Activated CD8-positive, alpha-beta memory T cell treated with anti-CD3 and anti-CD28 coated beads, Interleukin-2, amount 50 U/mL, for 4 hours (primary cell): Measurements from ENCODE around the gene C2CD2L.
"Not testable (repeated sequence)": the region's sequence is repeated elsewhere in the genome, so short reads cannot be mapped to it uniquely, and the experiment has no call there.

ENCODE experiments used
- DNase-seq: peaks from one replicate; pipeline ENCODE4 v3.0.0-alpha.2; 2020

C2CD2L gene

GRCh38 chr11:119106564-119107537 is at the start of gene C2CD2L:
C2CD2L (plus strand) TSS chr11:119107344; CDS start chr11:119107742, 398 bp downstream.
- DNase-seq, result peak; percentile 87

GRCh38 chr11:119059128-119059527 is 48.0 kb upstream of the C2CD2L start:
- not testable (repeated sequence) for DNase-seq

- no peak for DNase-seq
Observed at GRCh38 chr11:119061256-119061655, 45.9 kb upstream of the C2CD2L start.

DNA sequence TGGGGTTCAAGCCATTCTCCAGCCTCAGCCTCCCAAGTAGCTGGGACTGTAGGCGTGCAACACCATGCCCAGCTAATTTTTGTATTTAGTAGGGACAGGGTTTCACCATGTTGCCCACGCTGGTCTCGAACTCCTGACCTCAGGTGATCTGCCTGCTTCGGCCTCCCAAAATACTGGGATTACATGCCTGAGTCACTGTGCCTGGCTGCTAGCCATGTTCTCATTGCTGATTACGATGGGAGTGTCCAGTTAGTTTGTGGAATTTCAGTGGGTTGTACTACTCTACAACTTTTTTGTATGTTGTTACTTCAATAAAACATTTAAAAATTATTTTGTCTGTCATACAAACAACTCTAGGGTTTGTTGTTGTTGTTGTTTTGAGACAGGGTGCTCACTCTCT is 44.4 kb upstream of the C2CD2L start:
- no peak for DNase-seq

GRCh38 chr11:119065369-119065768 is 41.8 kb upstream of the C2CD2L start:
- peak; percentile 34 for DNase-seq

DNA sequence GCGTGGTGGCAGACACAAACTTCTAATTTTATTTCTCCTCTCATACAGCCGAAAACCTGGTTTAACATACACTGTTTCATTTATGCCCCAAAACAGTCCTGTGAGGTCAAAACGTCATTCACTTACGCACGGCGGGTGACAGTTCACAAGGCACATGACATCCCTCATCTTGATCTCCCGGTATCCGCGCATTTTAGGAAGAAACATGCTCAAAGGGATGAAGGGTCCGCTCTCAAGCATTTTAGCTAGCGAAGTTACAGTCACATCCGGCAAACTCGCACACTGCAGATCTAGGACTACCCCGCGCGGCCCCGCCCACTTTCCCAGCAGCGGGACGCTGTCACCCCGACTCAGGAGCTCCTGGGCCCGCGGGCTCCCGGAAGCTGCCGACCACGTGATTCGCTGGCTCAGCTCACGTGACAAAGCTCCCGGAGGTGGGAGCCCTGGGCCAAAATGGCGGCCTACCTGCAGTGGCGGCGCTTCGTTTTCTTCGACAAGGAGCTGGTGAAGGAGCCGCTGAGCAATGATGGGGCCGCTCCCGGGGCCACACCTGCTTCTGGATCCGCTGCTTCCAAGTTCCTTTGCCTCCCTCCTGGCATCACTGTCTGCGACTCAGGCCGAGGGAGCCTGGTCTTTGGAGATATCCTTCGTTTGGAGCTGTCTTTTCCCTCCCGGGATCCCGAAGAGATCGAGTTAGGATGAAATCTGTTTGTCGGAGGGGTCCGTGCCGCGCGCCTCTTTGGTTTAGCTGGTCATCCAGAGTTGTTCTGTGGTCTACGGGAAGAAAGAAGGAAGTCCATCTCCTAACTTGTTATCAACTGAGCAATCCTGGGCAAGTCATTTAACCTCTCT is 39.5 kb upstream of the C2CD2L start, which contains the start of gene VPS11:
Gene VPS11 (plus strand): TSS at position 448 of the 852 bp plus-strand sequence. CDS start 6 bp downstream, at position 454.
- DNase-seq, result peak; percentile 98

GRCh38 chr11:119077839-119078238 is 29.3 kb upstream of the C2CD2L start:
- no peak for DNase-seq

DNA sequence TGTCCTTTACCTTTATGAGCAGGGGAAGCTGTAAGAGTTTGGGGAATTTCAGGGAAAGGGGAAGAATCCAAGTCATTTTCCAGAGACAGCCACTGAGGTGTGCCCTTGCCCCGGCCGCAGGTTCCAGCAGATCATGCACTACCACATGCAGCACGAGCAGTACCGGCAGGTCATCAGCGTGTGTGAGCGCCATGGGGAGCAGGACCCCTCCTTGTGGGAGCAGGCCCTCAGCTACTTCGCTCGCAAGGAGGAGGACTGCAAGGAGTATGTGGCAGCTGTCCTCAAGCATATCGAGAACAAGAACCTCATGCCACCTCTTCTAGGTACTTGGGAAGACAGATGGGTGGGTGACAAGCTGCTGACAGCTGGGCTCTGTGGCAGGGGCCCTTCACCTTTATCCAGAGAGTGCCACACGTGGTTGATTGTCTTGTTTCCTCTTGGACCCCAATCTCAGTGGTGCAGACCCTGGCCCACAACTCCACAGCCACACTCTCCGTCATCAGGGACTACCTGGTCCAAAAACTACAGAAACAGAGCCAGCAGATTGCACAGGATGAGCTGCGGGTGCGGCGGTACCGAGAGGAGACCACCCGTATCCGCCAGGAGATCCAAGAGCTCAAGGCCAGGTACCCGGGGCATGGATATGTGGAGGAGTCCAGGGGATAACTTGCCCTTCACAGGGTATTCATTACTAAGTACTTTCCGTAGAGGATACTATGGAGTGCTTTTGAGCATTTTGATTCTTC is 28.3 kb upstream of the C2CD2L start:
- DNase-seq, result no peak

GRCh38 chr11:119081682-119082260 is 25.4 kb upstream of the C2CD2L start:
- no peak for DNase-seq

GRCh38 chr11:119084663-119085436 is 22.3 kb upstream of the C2CD2L start, which contains the start of gene HMBS:
HMBS (plus strand) TSS chr11:119084881; CDS start chr11:119085034, 153 bp downstream.
- peak; percentile 91 for DNase-seq

- DNase-seq, result peak; percentile 57
Observed at GRCh38 chr11:119085437-119085847, 21.7 kb upstream of the C2CD2L start.

DNA sequence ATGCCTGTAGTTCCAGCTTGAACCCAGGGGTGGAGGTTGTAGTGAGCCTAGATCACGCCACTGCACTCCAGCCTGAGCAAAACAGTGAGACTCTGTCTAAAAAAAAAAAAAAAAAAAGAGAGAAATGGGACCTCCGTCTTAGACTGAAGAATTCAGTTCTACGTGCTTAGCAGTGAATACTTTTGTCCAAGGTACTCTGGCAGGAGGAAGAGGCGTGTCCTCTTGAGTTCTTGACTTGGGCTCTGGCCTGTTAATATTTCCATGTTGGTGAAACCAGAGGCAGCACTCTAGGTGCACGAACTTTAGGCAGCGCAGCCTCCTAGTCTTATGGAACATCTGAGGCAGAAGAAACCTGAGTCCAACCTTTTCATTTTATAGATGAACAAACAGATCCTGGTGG is 20.0 kb upstream of the C2CD2L start:
- no peak for DNase-seq

DNA sequence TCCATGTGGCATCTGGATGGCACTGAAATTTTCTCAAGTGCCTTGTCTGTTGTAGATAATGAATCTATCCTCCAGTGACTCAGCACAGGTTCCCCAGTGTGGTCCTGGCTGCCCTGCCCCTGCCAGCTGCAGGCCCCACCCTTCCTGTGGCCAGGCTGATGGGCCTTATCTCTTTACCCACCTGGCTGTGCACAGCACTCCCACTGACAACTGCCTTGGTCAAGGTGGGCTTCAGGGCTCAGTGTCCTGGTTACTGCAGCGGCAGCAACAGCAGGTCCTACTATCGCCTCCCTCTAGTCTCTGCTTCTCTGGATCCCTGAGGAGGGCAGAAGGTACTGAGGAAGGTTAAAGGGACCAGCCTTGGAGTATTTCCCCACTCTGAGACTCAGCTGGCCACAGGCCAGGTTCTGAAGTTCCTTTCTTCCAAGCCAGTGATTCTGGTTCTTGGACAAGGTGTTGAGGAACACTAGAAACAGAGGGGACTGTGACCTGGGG is 19.4 kb upstream of the C2CD2L start:
- no peak for DNase-seq

- DNase-seq, result no peak
Observed at GRCh38 chr11:119088406-119088805, 18.7 kb upstream of the C2CD2L start.

- DNase-seq, result no peak
Observed at GRCh38 chr11:119089319-119089718, 17.8 kb upstream of the C2CD2L start.

GRCh38 chr11:119091178-119091577 is 16.0 kb upstream of the C2CD2L start:
- DNase-seq, result no peak

- DNase-seq, result no peak
Observed at GRCh38 chr11:119091966-119092879, 14.9 kb upstream of the C2CD2L start.

DNA sequence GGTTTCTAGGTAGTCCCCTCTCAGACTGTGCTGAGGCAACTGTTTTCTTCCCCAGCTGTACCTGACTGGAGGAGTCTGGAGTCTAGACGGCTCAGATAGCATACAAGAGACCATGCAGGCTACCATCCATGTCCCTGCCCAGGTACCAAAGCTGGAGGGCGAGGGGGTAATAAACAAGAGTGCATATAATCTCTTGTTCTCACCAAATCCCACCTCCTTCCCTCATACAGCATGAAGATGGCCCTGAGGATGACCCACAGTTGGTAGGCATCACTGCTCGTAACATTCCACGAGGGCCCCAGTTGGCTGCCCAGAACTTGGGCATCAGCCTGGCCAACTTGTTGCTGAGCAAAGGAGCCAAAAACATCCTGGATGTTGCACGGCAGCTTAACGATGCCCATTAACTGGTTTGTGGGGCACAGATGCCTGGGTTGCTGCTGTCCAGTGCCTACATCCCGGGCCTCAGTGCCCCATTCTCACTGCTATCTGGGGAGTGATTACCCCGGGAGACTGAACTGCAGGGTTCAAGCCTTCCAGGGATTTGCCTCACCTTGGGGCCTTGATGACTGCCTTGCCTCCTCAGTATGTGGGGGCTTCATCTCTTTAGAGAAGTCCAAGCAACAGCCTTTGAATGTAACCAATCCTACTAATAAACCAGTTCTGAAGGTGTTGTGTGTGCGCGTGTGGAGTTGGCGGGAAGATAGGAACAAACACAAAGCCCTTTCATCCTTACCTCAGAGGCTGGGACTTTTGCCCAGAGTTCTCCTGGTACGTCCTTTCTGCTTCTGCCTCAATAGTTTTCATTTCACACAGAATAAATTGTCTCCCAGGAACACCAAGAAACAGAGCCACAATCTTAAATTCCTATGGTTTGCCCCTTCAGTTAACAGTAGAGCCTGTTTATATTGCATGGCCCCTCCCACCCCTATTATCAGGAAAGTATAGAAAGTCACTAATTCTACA is 14.0 kb upstream of the C2CD2L start:
- DNase-seq, result no peak
